GM19193 (cell line): ENCODE measurements around the gene GRN.

Experiments
- POLR2A ChIP-seq: IDR thresholded peaks from 4 replicates; pipeline ENCODE4 v1.6.1; 2011; ENCODE audit not compliant: insufficient read depth, insufficient read length; ENCODE audit errors: extremely low read depth

Gene GRN

GRCh38 chr17:44350733-44351226 is 5.7 kb downstream of the GRN start:
- TF ChIP-seq POLR2A = no peak

- no peak for TF ChIP-seq POLR2A
Observed at GRCh38 chr17:44351464-44351863, 6.4 kb downstream of the GRN start.

GRCh38 chr17:44351961-44352827 is 7.1 kb downstream of the GRN start:
- TF ChIP-seq POLR2A = no peak

GRCh38 chr17:44352828-44353671 is 7.9 kb downstream of the GRN start:
- no peak for TF ChIP-seq POLR2A

- no peak for TF ChIP-seq POLR2A
Observed at GRCh38 chr17:44353672-44354331, 8.7 kb downstream of the GRN start.

GRCh38 chr17:44354582-44355561 is 9.8 kb downstream of the GRN start:
- TF ChIP-seq POLR2A = no peak

- no peak for TF ChIP-seq POLR2A
Observed at GRCh38 chr17:44355642-44356099, 10.6 kb downstream of the GRN start.

- no peak for TF ChIP-seq POLR2A
Observed at GRCh38 chr17:44356241-44356640, 11.1 kb downstream of the GRN start.

- no peak for TF ChIP-seq POLR2A
Observed at GRCh38 chr17:44358066-44358465, 13.0 kb downstream of the GRN start.

GRCh38 chr17:44359006-44359405 is 13.9 kb downstream of the GRN start:
- TF ChIP-seq POLR2A = no peak

- no peak for TF ChIP-seq POLR2A
Observed at GRCh38 chr17:44359458-44360143, 14.5 kb downstream of the GRN start.

- no peak for TF ChIP-seq POLR2A
Observed at GRCh38 chr17:44360144-44360533, 15.0 kb downstream of the GRN start.

- no peak for TF ChIP-seq POLR2A
Observed at GRCh38 chr17:44360826-44361225, 15.7 kb downstream of the GRN start.
